GM19455 (cell line): Measurements from ENCODE around the gene TYSND1.
"Not testable (repeated sequence)": the region's sequence is repeated elsewhere in the genome, so short reads cannot be mapped to it uniquely, and the experiment has no call there.

Experiments
- ATAC-seq: cut with Tn5 transposase; IDR thresholded peaks from one replicate; pipeline ENCODE4 v1.9.1; 2021; ENCODE audit not compliant: unreplicated experiment

TYSND1 gene

DNA sequence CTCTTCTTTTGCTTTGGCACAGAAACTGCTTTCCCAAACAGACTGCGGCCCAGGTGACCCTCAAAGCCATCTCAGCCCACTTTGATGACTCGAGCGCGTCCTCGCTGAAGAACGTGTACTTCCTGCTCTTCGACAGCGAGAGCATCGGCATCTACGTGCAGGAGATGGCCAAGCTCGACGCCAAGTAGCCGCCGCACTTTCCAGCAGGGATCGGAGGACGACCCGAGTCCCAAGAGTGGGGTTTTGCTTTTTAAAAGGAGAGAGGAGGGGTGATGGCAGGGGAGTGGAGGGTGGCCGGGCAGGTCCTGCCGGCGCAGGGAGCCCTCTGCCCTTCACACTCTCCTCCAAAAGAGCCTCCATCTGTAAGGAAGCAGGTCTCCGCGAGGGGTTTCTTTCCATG, 35.0 kb downstream of the TYSND1 start:
- no peak for ATAC-seq

DNA sequence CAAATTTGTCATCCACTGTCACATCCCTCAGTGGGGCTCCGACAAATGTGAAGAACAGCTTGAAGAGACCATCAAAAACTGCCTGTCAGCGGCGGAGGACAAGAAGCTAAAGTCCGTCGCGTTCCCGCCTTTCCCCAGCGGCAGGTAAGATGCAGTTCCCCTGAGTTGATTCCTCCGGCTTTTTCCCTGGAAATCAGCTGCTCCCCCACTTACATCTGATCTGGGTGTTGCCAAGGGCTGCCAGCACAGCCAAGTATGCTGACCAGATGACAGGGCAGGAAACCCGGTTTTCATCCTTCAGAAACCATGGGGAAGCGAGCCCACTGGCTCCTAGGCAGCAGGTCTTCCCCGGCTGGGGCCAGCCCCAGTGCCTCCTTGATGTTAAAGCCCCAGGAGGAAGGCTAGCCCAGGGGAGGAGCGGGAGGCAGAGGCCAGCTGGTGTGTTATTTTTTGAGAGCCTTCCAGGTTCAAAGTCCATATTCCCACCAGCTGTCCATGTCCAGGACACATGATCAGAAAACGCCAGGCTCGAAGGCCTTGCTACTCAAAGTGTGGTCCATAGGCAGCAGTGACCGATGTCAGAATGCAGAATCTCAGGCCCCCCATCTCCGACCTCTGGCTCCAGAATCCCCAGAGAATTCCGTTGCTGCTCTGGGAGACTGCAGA, 37.3 kb downstream of the TYSND1 start:
- ATAC-seq: no peak

DNA sequence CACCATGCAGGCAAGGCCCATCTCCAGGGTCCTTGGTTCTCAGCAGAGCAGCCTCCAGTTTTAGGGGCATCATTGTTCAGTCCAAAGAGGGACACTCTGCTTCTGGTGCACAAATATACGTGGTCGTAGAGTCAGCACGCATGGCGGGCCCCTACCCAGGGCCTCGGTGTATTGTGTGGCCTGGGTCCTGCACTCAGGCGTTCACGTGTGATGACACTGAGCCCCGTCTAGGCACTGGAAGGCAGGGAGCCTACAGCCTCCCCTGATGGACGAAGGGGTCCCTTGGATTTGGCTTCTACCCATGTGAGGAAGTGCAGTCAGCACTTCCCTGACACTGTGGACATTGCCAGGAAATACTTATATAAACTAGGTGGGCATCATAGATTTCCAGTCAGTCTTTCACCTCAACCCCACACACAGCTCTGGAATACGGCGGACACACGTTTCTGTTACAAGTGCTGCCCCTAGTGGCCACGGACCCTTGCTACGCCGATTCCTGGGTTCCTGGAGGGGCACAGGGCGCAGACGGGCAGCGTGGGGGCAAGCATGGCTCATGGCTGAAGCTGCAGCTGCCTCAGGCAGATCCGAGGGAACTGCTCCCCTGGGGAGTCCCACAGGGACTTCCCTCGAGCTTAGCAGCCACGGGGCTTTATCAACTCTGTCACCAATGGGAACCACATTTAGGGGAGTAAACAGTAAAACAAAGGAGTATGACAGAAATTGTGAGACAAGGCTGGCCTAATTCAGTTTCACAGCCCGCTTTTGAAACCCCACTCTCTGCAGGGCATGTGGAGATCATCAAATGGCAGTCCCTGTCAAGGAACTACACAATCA, 39.3 kb downstream of the TYSND1 start:
- ATAC-seq: no peak

DNA sequence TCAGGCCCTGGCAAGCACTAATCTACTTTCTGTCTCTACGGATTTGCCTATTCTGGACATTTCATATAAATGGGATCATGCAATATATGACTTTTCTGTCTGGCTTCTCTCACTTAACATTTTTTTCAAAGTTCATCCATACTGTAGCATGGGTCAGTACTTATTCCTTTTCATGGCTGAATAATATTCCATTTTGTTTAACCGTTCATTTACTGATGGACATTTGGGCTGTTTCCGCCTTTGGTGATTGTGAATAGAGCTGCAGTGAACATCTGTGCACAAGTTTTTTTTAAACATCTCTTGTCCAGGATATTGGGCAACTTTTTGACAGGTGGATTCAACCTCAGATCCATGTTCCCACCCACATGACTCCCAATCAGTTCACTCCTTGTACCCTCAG, 44.8 kb downstream of the TYSND1 start:
- no peak for ATAC-seq

DNA sequence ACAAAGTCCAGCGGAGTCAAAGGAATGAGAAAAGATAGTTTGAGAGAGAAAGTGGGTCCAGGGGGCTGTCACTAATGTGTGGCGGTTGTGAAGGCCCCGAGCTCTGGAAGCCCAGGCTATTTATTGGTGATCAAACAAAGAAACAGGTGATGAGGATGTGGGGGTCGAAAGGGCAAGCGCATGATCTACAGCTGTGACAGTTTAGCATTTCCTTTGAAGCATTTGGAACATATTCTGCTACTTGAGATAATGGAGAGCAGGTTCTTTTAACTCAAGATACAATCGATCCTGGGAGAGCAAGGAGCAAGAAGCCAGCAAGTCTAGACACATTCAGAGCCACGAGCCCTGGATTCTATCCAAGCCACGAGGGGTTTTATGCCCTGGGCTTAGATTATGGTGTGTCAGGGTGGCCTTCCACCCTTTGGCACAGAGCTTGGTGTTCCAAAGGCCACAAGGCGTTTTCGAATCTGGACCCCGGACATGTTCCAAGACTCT, 45.4 kb downstream of the TYSND1 start:
- ATAC-seq: not testable (repeated sequence)

DNA sequence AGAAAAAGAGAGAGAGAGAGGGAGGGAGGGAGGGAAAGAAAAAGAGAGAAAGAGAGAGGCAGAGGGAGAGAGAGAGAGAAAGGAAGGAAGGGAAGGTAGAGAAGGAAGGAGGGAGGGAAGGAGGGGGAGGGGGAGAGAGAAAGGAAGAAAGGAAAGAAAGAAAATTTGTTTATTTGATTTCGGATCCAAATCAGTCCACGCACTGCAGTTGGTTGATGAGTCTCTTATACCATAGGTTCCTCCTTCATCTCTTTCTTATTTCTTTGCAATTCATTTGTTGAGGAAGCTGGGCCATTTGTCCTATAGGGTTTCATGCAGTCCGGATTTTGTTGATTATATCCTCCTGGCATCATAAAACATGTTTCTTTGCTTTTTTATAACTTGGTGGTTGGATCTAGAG, 48.2 kb downstream of the TYSND1 start:
- no peak for ATAC-seq

DNA sequence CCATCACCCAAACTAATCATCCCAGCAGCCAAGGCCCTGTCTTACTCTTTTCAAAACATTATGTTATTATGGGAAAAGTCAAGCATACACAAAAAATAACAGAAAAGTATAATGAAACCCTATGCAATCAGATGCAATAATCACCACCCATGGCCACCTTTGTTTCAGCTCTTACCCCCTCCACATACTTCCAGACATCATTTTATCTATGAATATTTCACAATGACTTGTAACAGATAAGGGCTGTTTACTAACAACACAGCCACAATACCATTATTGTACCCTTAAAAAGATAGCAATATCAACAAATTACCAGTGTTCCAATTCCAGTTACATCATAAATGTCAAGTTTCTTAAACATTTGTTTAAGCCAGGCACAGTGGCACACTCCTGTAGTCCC, 49.0 kb downstream of the TYSND1 start:
- no peak for ATAC-seq

DNA sequence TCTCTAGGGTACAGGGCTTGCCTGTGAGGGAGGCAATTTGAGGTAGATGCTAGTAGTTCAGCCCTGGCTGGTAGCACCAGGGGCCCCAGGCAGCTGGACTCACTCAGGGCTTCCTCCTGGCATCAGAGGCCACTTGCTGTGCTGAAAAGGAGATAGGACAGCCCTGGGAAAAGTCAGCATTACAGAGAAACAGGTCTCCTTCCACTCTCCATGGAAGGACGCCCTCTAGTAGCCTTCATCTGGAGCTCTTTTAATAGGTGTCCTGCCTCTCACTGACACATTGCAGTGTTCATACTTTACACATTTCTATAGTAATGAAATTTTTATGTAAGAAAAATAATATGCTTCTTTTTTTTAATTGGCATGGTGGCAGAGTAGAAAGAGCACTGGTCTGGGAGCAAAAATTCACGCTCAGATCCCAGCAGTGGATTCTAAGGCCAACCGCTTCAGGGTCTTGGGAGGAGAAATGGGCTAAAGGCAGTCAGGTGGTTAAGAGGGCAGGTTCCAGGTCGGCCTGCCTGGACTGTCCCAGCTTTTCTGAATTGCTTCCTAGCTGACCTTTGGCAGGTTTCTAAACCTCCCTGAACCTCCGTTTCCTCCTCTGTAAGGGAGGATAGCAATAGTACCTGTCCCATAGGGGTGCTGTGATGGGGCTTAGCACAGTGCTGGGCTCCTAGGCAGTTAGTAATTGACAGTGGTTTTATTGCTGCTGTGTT, 49.6 kb downstream of the TYSND1 start:
- no peak for ATAC-seq

DNA sequence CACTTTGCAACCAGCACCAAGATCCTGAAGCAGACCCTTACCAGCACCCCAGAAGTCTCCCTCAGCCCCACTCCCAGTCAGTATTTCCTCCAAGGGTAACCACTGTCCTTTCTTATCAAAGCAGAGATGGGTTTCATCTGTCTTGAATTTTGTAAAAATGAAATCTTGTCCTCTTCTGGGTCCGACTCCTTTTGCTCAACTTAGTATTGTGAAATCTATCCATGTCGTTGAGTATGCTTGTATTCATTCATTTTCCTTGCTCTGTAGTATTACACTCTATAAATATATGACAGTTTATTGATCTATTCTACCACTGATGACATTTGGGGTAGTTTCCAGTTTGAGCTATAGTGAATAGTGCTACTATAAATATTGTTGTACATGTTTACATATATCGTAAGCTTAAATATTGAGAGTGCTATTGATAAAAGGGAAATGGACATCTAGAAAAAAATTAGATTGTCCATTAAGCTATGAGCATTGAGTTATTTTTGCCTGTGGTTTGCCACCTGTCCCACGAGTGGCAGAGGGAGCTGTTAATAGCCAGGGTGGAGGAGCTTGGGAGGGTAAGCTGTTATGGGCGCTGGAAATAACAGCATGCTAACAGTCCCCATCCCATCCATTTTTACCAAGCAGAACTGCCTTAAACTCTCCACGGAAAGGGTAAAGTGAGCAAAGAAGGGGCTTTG, 50.3 kb downstream of the TYSND1 start:
- no peak for ATAC-seq

DNA sequence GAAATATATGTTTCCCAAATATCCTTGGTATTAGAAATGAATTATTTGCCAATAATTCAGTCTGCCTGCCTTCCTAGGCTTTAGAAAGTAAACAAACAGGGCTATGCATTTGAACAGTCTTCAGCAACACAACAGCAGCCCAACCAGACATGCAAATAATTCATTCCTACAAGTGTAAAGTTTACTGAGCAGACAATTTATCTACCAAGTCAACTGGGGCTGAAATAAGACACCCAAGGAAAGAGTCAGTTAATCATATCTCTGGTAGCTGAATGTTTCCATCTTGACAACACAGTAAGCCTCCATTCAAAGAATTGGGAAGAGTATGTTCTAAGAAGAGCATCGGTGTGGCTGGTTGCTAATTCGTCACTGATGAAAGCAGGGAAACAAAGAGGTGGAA, 52.2 kb downstream of the TYSND1 start:
- no peak for ATAC-seq

DNA sequence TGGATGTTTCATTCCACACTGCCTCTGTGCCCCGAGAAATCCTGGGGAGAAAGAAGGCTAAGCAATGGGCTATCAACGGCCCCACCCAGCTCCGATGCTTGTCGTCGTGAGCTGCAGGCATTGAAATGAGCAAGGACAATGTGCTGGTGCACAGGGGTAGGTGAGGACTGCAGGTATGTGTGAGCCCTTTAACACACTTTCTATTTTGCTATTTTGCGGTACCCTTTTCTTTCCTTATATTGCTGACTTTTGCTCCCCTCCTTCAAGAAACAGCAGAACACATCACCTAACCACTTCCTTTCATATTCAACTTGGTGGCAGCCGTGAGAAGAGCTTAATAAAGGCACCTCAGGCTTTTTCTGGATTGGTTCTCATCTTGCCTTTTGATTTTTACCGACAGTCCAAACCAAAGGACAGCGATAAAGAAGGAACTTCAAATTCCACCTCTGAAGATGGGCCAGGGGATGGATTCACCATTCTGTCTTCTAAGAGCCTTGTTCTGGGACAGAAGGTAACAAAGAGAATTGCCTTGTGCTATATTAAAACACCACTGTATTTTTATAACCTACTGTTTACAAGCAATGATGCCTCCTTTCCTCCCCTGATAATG, 53.1 kb downstream of the TYSND1 start:
- no peak for ATAC-seq

DNA sequence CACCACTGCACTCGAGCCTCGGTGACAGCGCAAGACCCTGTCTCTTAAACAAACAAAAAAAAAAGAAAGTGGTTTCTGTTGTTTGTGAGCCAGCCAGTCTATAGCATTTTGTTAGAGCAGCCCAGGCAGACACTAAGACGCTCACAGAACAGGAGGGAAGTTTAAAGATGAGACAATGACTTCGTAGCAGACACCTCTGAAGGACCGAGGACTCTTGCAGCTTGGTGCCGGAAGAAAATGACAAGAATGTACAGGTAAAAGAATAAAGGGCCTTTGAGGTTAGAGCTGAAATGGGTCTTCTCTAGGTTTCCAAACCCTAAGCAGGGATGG, 54.1 kb downstream of the TYSND1 start:
- ATAC-seq: no peak

DNA sequence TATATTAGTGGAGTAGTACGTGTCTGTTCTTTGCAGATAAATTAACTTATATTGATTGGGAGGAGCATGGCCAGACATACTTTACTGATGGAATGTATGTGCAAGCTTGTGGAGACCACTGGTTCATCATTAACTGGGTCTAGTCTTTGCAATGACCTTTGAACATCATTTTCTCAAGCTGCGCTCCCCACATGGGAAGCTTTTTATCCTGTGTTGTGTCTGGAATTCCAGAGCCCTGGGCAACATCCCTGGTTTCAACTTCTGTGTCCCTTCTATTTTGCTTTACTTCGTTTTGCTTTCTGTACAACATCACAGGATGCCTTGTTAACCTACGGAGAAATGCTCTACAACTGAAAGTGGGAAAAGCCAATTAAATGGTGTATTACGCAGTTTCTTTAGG, 55.5 kb downstream of the TYSND1 start:
- no peak for ATAC-seq

DNA sequence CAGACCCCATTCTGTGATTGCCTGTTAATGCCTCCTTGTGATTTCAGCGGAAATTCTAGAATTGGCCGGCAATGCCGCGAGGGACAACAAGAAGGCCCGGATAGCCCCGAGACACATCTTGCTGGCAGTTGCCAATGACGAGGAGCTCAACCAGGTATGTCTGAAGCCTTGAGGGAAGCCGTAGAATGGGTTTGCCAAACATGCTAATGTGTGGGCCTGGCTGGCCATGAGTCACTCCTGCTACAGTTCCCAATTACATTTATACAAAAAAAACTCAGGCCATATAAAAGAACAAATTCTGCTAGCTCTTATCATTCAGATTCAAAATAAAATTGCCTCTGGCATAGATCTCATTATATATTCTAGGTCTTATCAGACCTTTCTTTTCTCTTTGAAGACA, 56.5 kb downstream of the TYSND1 start:
- ATAC-seq: no peak

DNA sequence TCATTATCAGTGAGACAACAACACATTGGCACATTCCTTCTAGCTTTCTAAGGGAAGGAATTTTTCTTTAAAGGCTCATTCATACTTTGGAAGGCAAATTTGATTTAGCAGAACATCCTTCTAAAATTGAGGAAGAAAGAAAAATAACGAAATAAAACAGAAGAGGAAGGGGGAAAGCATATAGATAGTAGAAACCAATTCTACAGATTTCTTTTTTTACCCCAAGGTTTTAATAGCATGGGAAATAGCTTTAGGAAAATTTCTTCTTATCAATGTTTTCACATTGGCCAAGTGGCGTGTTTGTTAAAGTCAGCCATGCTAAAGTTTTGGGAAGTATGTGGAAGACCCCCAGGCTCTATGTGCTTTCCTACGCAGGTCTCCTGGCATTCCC, 58.2 kb downstream of the TYSND1 start:
- ATAC-seq: no peak
